ENCODE results near the gene SLC46A2.

GRCh38 chr9:112861155-112861554 is 29.5 kb downstream of the SLC46A2 start:
- no peak for TF ChIP-seq CTCF (IDR thresholded peaks at IDR 0.05)
- no peak for TF ChIP-seq POLR2A (IDR thresholded peaks at IDR 0.05)
